Gastrocnemius medialis (tissue), 4 donors: Measurements from ENCODE around the gene MYCBP2.

ENCODE experiments used
- POLR2A ChIP-seq, 2 donors: fragments of 450-650 bp; IDR thresholded peaks; one replicate each; pipeline ENCODE4 v1.6.1; 2017; ENCODE audit warnings: antibody characterized with exemption in 2 of 2, mild to moderate bottlenecking in 2 of 2, moderate library complexity in 2 of 2
- TF ChIP-seq, protein P1 (sequence below), 5 experiments: fragments of 450-650 bp in 3 of 5; fragments of 200-600 bp in 2 of 5; sonication (generic) in 2 of 5; IDR thresholded peaks in 4 of 5; conservative IDR thresholded peaks in 1 of 5; 1 replicate in 4 of 5; 2 replicates in 1 of 5; pipeline ENCODE4 v1.5.1; 2016 to 2019; ENCODE audit warnings: antibody characterized with exemption in 5 of 5, mild to moderate bottlenecking in 3 of 5, moderate library complexity in 3 of 5

- TF ChIP-seq, protein P1, sequence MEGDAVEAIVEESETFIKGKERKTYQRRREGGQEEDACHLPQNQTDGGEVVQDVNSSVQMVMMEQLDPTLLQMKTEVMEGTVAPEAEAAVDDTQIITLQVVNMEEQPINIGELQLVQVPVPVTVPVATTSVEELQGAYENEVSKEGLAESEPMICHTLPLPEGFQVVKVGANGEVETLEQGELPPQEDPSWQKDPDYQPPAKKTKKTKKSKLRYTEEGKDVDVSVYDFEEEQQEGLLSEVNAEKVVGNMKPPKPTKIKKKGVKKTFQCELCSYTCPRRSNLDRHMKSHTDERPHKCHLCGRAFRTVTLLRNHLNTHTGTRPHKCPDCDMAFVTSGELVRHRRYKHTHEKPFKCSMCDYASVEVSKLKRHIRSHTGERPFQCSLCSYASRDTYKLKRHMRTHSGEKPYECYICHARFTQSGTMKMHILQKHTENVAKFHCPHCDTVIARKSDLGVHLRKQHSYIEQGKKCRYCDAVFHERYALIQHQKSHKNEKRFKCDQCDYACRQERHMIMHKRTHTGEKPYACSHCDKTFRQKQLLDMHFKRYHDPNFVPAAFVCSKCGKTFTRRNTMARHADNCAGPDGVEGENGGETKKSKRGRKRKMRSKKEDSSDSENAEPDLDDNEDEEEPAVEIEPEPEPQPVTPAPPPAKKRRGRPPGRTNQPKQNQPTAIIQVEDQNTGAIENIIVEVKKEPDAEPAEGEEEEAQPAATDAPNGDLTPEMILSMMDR (IDR thresholded peaks at IDR 0.05 in 4 of 5, conservative IDR thresholded peaks at IDR 0.05 in 1 of 5), result no peak
- no peak for TF ChIP-seq POLR2A (IDR thresholded peaks at IDR 0.05)
Observed at GRCh38 chr13:77310161-77310560, 16.7 kb downstream of the MYCBP2 start.
